ENCODE measurements around the gene KNTC1.

KNTC1 gene

DNA sequence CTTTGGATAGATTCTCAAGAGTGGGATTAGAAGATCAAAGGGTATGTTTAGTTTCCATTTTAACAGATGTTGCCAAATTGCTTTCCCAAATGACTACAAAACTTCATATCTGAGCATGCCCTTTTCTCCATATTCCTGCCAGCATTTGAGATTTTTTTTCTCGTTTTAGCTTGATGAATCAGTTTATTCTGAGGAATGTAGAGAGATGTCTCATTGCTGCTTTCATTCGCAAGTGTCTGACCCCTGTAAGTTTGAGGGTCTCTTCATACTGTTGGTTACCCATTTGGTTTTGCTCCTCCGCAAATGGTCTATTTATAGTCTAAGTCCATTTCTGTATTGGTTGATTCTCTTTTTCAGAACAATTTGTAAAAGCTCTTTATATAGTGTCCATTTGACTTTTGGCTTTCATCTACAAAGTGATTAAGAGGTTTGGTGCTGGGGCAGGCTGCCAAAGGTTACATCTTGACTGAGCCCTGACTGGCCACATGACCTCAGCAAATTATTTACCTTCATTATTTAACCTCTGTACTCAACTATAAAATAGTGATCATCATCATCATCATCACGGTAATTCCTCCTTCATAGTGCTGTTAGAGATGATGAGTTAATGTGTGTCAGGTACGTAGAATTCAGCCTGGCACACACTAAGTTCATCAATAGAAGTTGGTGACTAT, 142.5 kb downstream of the KNTC1 start:
- no peak for DNase-seq (ENCODE audit: low read depth)
- no peak overlapping the region for H3K4me3 ChIP-seq (ENCODE audit: low read depth, low read length)
- TF ChIP-seq, protein P1, sequence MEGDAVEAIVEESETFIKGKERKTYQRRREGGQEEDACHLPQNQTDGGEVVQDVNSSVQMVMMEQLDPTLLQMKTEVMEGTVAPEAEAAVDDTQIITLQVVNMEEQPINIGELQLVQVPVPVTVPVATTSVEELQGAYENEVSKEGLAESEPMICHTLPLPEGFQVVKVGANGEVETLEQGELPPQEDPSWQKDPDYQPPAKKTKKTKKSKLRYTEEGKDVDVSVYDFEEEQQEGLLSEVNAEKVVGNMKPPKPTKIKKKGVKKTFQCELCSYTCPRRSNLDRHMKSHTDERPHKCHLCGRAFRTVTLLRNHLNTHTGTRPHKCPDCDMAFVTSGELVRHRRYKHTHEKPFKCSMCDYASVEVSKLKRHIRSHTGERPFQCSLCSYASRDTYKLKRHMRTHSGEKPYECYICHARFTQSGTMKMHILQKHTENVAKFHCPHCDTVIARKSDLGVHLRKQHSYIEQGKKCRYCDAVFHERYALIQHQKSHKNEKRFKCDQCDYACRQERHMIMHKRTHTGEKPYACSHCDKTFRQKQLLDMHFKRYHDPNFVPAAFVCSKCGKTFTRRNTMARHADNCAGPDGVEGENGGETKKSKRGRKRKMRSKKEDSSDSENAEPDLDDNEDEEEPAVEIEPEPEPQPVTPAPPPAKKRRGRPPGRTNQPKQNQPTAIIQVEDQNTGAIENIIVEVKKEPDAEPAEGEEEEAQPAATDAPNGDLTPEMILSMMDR (IDR thresholded peaks at IDR 0.05; ENCODE audit: control insufficient read depth, extremely low read depth, insufficient read depth) = no peak

DNA sequence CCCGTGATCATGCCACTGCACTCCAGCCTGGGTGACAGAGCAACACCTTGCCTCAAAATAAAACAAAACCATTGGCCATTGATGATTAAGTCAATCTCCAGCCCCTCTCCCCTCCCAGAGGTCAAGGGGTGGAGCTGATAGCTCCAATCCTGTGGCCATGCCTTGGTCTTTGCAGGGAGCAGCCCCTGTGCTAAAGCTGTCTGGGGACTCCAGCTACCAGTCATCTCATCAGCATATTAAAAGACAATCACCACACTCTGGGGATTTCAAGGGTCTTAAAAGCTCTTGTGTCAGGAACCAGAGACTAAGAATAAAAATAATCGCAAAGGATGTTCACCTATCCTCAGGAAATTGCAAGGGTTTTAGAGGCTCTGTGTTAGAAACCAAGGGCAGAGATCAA, 145.5 kb downstream of the KNTC1 start:
- DNase-seq (ENCODE audit: low read depth) = no peak
- TF ChIP-seq, protein P1 (IDR thresholded peaks at IDR 0.05; ENCODE audit: control insufficient read depth, extremely low read depth, insufficient read depth) = no peak
- H3K4me3 ChIP-seq (ENCODE audit: low read depth, low read length) = no peak overlapping the region
